PC-9 (cell line): ENCODE results near the gene TIMM21. TPM values are rescaled to one million over a fixed set of nuclear protein-coding genes. Genes with fewer than 3 reads are reported as not detected.

Experiments
- BruUV-seq: library from RNA; stranded (reverse); fragments of 400-500 nt; replicated peaks from 2 replicates; lab custom pipeline; 2021; lab: Mats Ljungman, UMichigan
- CTCF ChIA-PET: fragments of 300-600 bp; sonication (Branson Sonifier 250); formaldehyde crosslinking; loops from one replicate; lab custom pipeline; 2022; ENCODE audit warnings: antibody characterized with exemption; lab: Charles Lee
- POLR2A ChIA-PET: fragments of 300-600 bp; sonication (Branson Sonifier 250); formaldehyde crosslinking; loops from one replicate; lab custom pipeline; 2022; ENCODE audit warnings: antibody characterized with exemption; ENCODE audit not compliant: unreplicated experiment; lab: Charles Lee
- DNase-seq, 2 experiments: peaks; one replicate each; pipeline versions ENCODE4 v3.0.0 to v3.0.0-alpha.2; 2015 to 2022; ENCODE audit warnings: mixed read lengths in 1 of 2
- H2AFZ ChIP-seq: fragments of 200-600 bp; sonication (generic); 2 replicates; pipeline ENCODE4 v1.8.1; 2017; ENCODE audit warnings: antibody characterized with exemption
- H3F3A ChIP-seq: fragments of 200-600 bp; sonication (generic); 2 replicates; pipeline ENCODE4 v1.8.1; 2017; ENCODE audit warnings: antibody characterized with exemption, mild to moderate bottlenecking, low read depth; ENCODE audit not compliant: insufficient read depth
- H3K27ac ChIP-seq: fragments of 200-600 bp; sonication (generic); 2 replicates; pipeline ENCODE4 v1.6.1; 2016; ENCODE audit warnings: mixed run types
- H3K27me3 ChIP-seq: fragments of 200-600 bp; sonication (generic); 2 replicates; pipeline ENCODE4 v1.6.1; 2016; ENCODE audit warnings: low read depth, mixed run types; ENCODE audit not compliant: insufficient read depth
- H3K36me3 ChIP-seq: fragments of 200-600 bp; sonication (generic); 2 replicates; pipeline ENCODE4 v1.6.1; 2016; ENCODE audit warnings: low read depth, mixed run types
- H3K4me1 ChIP-seq: fragments of 200-600 bp; sonication (generic); replicated peaks from 2 replicates; pipeline ENCODE4 v1.6.1; 2016; ENCODE audit warnings: mixed run types; ENCODE audit not compliant: insufficient read depth
- H3K4me2 ChIP-seq: fragments of 200-600 bp; sonication (generic); 2 replicates; pipeline ENCODE4 v1.6.1; 2017; ENCODE audit warnings: mixed run types
- H3K4me3 ChIP-seq: fragments of 200-600 bp; sonication (generic); 2 replicates; pipeline ENCODE4 v1.6.1; 2016; ENCODE audit warnings: mixed run types
- H3K79me2 ChIP-seq: fragments of 200-600 bp; sonication (generic); 2 replicates; pipeline ENCODE4 v1.6.1; 2017; ENCODE audit warnings: low read depth, mixed run types
- H3K9me2 ChIP-seq: fragments of 200-600 bp; sonication (generic); 2 replicates; pipeline ENCODE4 v1.8.1; 2017; ENCODE audit warnings: mild to moderate bottlenecking; ENCODE audit not compliant: insufficient read depth
- H3K9me3 ChIP-seq: fragments of 200-600 bp; sonication (generic); 2 replicates; pipeline ENCODE4 v1.8.1; 2016; ENCODE audit warnings: low read depth; ENCODE audit not compliant: insufficient read depth
- H4K20me1 ChIP-seq: fragments of 200-600 bp; sonication (generic); 2 replicates; pipeline ENCODE4 v1.8.1; 2017; ENCODE audit not compliant: insufficient read depth
- EZH2 ChIP-seq: fragments of 200-600 bp; sonication (generic); IDR thresholded peaks from 2 replicates; pipeline ENCODE4 v1.8.0; 2017; ENCODE audit warnings: antibody characterized with exemption, low read depth
- intact Hi-C: fragments of 100-400 bp; cut with micrococcal nuclease; formaldehyde crosslinking; loops from one replicate; pipeline ENCODE4 v1.10.0; 2022; ENCODE audit not compliant: unreplicated experiment
- total RNA-seq: library from RNA; stranded (reverse); gene quantifications from 2 replicates; pipeline ENCODE4 v1.2.3, GENCODE V29; 2021
- TF ChIP-seq, protein P1 (sequence below): fragments of 200-600 bp; sonication (generic); conservative IDR thresholded peaks from 2 replicates; pipeline ENCODE4 v1.6.1; 2017; ENCODE audit warnings: mixed run types, antibody characterized with exemption, mild to moderate bottlenecking, moderate library complexity

The TIMM21 gene
- total RNA-seq, 1 experiment from 2014 or later = 32.6 TPM

DNA sequence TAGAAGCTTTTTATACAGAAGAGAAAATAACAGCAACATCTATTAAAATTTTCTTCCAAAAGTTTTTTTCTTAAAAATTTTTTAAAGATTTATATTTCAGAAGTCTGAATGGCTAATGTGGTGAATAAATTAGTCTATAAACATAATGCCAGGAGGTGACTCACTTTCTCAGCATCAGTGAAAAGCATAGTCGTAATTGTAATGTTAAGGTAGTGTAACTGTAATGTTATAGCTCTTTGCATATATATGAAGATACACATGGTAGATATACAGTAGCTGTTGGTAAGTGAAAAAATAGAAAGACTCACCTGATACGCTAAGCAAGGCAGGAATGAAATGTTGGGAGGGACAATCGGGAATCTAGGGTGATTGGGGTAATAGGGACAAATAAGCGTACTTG is 5.5 kb downstream of the TIMM21 start:
- CTCF ChIA-PET = interaction anchor here (0.7 kb wide), 1 partner anchor 1238 kb away, joined by 4 read pairs; no protein-coding TSS in a partner anchor

DNA sequence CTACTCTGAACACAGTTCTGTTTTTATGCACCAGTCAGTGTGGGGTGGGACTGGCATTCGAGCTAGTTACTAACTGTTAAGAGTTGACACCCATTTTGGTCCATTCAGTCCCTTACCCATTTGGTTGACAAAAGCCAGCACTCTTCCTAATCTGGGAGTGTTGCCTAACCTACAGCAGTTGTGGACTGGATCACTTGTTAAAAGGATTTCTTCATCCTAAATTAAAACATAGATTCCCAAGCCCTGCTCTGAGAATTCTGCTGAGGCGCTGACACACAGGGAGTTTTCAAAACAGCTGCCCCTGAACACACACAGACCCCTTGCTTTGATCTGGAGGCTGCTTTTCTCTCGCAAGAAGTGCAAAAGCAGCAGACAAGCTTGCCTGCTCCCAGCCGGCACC is 6.4 kb downstream of the TIMM21 start:
- no peak overlapping the region for H2AFZ ChIP-seq
- peaks cover 21% of the 10 kb centered on the region; the same call in 1 of the 2 replicates for H3K36me3 ChIP-seq
- intact Hi-C loops = no loop called here
- H3K4me3 ChIP-seq = no peak overlapping the region
- H3K4me1 ChIP-seq = peaks cover 8% of the 10 kb centered on the region
- TF ChIP-seq, protein P1, sequence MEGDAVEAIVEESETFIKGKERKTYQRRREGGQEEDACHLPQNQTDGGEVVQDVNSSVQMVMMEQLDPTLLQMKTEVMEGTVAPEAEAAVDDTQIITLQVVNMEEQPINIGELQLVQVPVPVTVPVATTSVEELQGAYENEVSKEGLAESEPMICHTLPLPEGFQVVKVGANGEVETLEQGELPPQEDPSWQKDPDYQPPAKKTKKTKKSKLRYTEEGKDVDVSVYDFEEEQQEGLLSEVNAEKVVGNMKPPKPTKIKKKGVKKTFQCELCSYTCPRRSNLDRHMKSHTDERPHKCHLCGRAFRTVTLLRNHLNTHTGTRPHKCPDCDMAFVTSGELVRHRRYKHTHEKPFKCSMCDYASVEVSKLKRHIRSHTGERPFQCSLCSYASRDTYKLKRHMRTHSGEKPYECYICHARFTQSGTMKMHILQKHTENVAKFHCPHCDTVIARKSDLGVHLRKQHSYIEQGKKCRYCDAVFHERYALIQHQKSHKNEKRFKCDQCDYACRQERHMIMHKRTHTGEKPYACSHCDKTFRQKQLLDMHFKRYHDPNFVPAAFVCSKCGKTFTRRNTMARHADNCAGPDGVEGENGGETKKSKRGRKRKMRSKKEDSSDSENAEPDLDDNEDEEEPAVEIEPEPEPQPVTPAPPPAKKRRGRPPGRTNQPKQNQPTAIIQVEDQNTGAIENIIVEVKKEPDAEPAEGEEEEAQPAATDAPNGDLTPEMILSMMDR = no peak
- TF ChIP-seq EZH2 = no peak
- peaks cover 34% of the 10 kb centered on the region for H3K79me2 ChIP-seq
- CTCF ChIA-PET = no interaction called here
- H3K27ac ChIP-seq = no peak overlapping the region
- H3K4me2 ChIP-seq = no peak overlapping the region
- no TSS peak for BruUV-seq
- H3K9me3 ChIP-seq = no peaks in the 10 kb centered on the region
- POLR2A ChIA-PET = no interaction called here
- no peak for DNase-seq
- no peaks in the 10 kb centered on the region for H3K9me2 ChIP-seq
- H4K20me1 ChIP-seq = peaks cover 7% of the 10 kb centered on the region; the same call in 1 of the 2 replicates
- no peaks in the 10 kb centered on the region for H3F3A ChIP-seq
- H3K27me3 ChIP-seq = no peaks in the 10 kb centered on the region

More for the DNA sequence above, 5.5 kb downstream of the TIMM21 start:
- H3K27me3 ChIP-seq = no peaks in the 10 kb centered on the region
- TF ChIP-seq EZH2 = no peak
- TF ChIP-seq, protein P1 = no peak
- no peaks in the 10 kb centered on the region for H3K9me3 ChIP-seq
- intact Hi-C loops = no loop called here
- H4K20me1 ChIP-seq = peaks cover 7% of the 10 kb centered on the region; the same call in 1 of the 2 replicates
- H3K4me1 ChIP-seq = peaks cover 16% of the 10 kb centered on the region
- H3K4me2 ChIP-seq = no peak overlapping the region
- H3K79me2 ChIP-seq = peaks cover 43% of the 10 kb centered on the region
- no TSS peak for BruUV-seq
- no peaks in the 10 kb centered on the region for H3K9me2 ChIP-seq
- H3F3A ChIP-seq = no peaks in the 10 kb centered on the region
- H2AFZ ChIP-seq = no peak overlapping the region
- H3K4me3 ChIP-seq = no peak overlapping the region
- no peak overlapping the region for H3K27ac ChIP-seq
- DNase-seq = no peak
- H3K36me3 ChIP-seq = peaks cover 24% of the 10 kb centered on the region; the same call in 1 of the 2 replicates
- POLR2A ChIA-PET = no interaction called here

GRCh38 chr18:74155276-74155675 is 7.0 kb downstream of the TIMM21 start:
- H3K36me3 ChIP-seq = peaks cover 20% of the 10 kb centered on the region; the same call in 1 of the 2 replicates
- H3K79me2 ChIP-seq = peaks cover 28% of the 10 kb centered on the region

More at GRCh38 chr18:74155276-74155675, 7.0 kb downstream of the TIMM21 start:
- TF ChIP-seq EZH2 = no peak
- TF ChIP-seq, protein P1 = no peak
- Histone ChIP-seq H3F3A (no peaks in the 10 kb centered on the region), H3K9me3 (no peaks in the 10 kb centered on the region), H2AFZ (no peak overlapping the region), H3K4me3 (no peak overlapping the region), H3K4me1 (peaks cover 2% of the 10 kb centered on the region; the same call in 1 of the 2 replicates), H3K9me2 (no peaks in the 10 kb centered on the region), H3K27ac (no peak overlapping the region), H3K4me2 (no peak overlapping the region), H3K27me3 (no peaks in the 10 kb centered on the region), H4K20me1 (peaks cover 7% of the 10 kb centered on the region; the same call in 1 of the 2 replicates)
- ChIA-PET CTCF (no interaction called here), POLR2A (no interaction called here)
- intact Hi-C loops = no loop called here
- BruUV-seq = no TSS peak
- no peak for DNase-seq
